Naive thymus-derived CD4-positive, alpha-beta T cell (primary cell): Measurements from ENCODE around the gene ARVCF. TPM values are rescaled to one million over a fixed set of nuclear protein-coding genes. Genes with fewer than 3 reads are reported as not detected.
"Not testable (repeated sequence)": the region's sequence is repeated elsewhere in the genome, so short reads cannot be mapped to it uniquely, and the experiment has no call there.

Experiments used
- ATAC-seq: fragments of 150-1000 bp; cut with Tn5 transposase; 2 replicates; pipeline ENCODE4 v1.10.0; 2021; ENCODE audit warnings: mild to moderate bottlenecking, moderate library complexity
- CTCF ChIA-PET: fragments of 350-600 bp; sonication (Branson Sonifier 250); formaldehyde crosslinking; loops from one replicate; lab custom pipeline; 2021; ENCODE audit warnings: antibody characterized with exemption; lab: Charles Lee
- POLR2A ChIA-PET: fragments of 350-600 bp; sonication (Branson Sonifier 250); formaldehyde crosslinking; loops from one replicate; lab custom pipeline; 2021; ENCODE audit warnings: antibody characterized with exemption, inconsistent platforms; lab: Charles Lee
- DNase-seq, 9 donors: peaks; one replicate each; pipeline versions ENCODE4 v3.0.0 to v3.0.0-alpha.2; 2020 to 2022; ENCODE audit warnings: mixed read lengths in 1 of 9
- H3K27ac ChIP-seq: one replicate; pipeline ENCODE4 v1.7.0; 2013; ENCODE audit warnings: mild to moderate bottlenecking, low read depth, low read length, moderate library complexity
- H3K27me3 ChIP-seq, 2 donors: one replicate each; pipeline ENCODE4 v1.7.0; 2013; ENCODE audit warnings: low read length in 2 of 2, mild to moderate bottlenecking in 2 of 2, moderate library complexity in 2 of 2; ENCODE audit not compliant: control insufficient read depth in 2 of 2, insufficient read depth in 2 of 2
- H3K36me3 ChIP-seq, 3 experiments: 1 replicate in 2 of 3; 2 replicates in 1 of 3; pipeline ENCODE4 v1.7.0; 2013; ENCODE audit warnings: low read length in 3 of 3, mild to moderate bottlenecking in 3 of 3, moderate library complexity in 1 of 3; ENCODE audit not compliant: insufficient read depth in 3 of 3, control insufficient read depth in 2 of 3
- H3K4me1 ChIP-seq, 2 donors: one replicate each; pipeline ENCODE4 v1.7.0; 2013; ENCODE audit warnings: low read length in 2 of 2, mild to moderate bottlenecking in 2 of 2, moderate library complexity in 1 of 2; ENCODE audit not compliant: control insufficient read depth in 2 of 2, insufficient read depth in 2 of 2
- H3K4me3 ChIP-seq: 2 replicates; pipeline ENCODE4 v1.7.0; 2013; ENCODE audit warnings: mild to moderate bottlenecking, low read length
- H3K9me3 ChIP-seq, 3 experiments: 1 replicate in 2 of 3; 2 replicates in 1 of 3; pipeline ENCODE4 v1.7.0; 2013; ENCODE audit warnings: low read length in 3 of 3; ENCODE audit not compliant: control insufficient read depth in 2 of 3
- H3K27ac Mint-ChIP-seq, 9 donors: one replicate each; pipeline ENCODE4 v1.8.0; 2020 to 2022; ENCODE audit warnings: mixed read lengths in 9 of 9, mild to moderate bottlenecking in 8 of 9, moderate library complexity in 5 of 9, inconsistent platforms in 2 of 9
- H3K27me3 Mint-ChIP-seq, 5 donors: one replicate each; pipeline ENCODE4 v1.8.0; 2021 to 2022; ENCODE audit warnings: mixed read lengths in 5 of 5, mild to moderate bottlenecking in 1 of 5
- H3K36me3 Mint-ChIP-seq, 5 donors: one replicate each; pipeline ENCODE4 v1.8.0; 2020 to 2022; ENCODE audit warnings: mixed read lengths in 5 of 5, mild to moderate bottlenecking in 3 of 5, inconsistent platforms in 1 of 5
- H3K4me1 Mint-ChIP-seq, 7 donors: one replicate each; pipeline ENCODE4 v1.8.0; 2020 to 2022; ENCODE audit warnings: mixed read lengths in 7 of 7, mild to moderate bottlenecking in 3 of 7, inconsistent platforms in 1 of 7
- H3K4me3 Mint-ChIP-seq, 10 donors: one replicate each; pipeline ENCODE4 v1.8.0; 2020 to 2022; ENCODE audit warnings: mild to moderate bottlenecking in 10 of 10, mixed read lengths in 10 of 10, moderate library complexity in 6 of 10, inconsistent platforms in 2 of 10
- H3K9me3 Mint-ChIP-seq, 11 donors: one replicate each; pipeline ENCODE4 v1.8.0; 2020 to 2022; ENCODE audit warnings: mixed read lengths in 11 of 11, mild to moderate bottlenecking in 4 of 11, inconsistent platforms in 1 of 11, moderate library complexity in 1 of 11
- intact Hi-C, 2 donors: fragments of 100-400 bp; cut with micrococcal nuclease; formaldehyde crosslinking; loops; one replicate each; pipeline ENCODE4 v1.15.1; 2023
- microRNA-seq: library from miRNA; unstranded; fragments of <30 nt; microRNA quantifications from one replicate; pipeline ENCODE4 v1.2.0, GENCODE V29; 2022; ENCODE audit warnings: borderline microRNAs expressed
- polyA plus RNA-seq, 2 donors: library from polyadenylated mRNA; unstranded; fragments of 300-500 nt; fragmentation: Illumina TruSeq; gene quantifications; one replicate each; pipeline ENCODE4 v1.2.3, GENCODE V29; 2021
- total RNA-seq, 6 experiments: library from RNA in 5 of 6; stranded (reverse) in 5 of 6; gene quantifications; 1 replicate in 5 of 6; 2 replicates in 1 of 6; pipeline ENCODE4 v1.2.3 and lab custom pipeline; 2021 to 2026

Gene ARVCF
- total and polyA plus RNA-seq, 7 experiments from 2014 or later, result 0.74 to 9.2 (median 3.0) TPM

DNA sequence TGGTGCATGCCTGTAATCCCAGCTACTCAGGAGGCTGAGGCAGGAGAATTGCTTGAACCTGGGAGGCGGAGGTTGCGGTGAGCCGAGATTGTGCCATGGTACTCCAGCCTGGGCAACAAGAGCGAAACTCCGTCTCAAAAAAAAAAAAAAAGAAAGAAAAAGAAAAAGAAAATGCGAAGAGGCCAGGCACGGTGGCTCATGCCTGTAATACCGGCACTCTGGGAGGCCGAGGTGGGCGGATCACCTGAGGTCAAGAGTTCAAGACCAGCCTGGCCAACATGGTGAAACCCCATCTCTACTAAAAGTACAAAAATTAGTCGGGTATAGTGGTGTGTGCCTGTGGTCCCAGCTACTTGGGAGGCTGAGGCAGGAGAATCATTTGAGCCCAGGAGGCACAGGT is 90.6 kb downstream of the ARVCF start:
- POLR2A ChIA-PET, H3K4me3 Mint-ChIP-seq, H3K9me3 Mint-ChIP-seq, H3K9me3 ChIP-seq, H3K27ac Mint-ChIP-seq, H3K36me3 ChIP-seq, H3K27me3 Mint-ChIP-seq, H3K4me1 ChIP-seq, H3K27me3 ChIP-seq, intact Hi-C loops, DNase-seq, H3K4me1 Mint-ChIP-seq, H3K4me3 ChIP-seq, H3K27ac ChIP-seq, ATAC-seq: not testable (repeated sequence)
- H3K36me3 Mint-ChIP-seq, result peaks cover 0 to 27% (median 4%) of the 10 kb centered on the region in 5 donors
- CTCF ChIA-PET, result interaction anchor here (1.0 kb wide), 1 partner anchor 16 kb away, joined by 3 read pairs; no protein-coding TSS in a partner anchor

DNA sequence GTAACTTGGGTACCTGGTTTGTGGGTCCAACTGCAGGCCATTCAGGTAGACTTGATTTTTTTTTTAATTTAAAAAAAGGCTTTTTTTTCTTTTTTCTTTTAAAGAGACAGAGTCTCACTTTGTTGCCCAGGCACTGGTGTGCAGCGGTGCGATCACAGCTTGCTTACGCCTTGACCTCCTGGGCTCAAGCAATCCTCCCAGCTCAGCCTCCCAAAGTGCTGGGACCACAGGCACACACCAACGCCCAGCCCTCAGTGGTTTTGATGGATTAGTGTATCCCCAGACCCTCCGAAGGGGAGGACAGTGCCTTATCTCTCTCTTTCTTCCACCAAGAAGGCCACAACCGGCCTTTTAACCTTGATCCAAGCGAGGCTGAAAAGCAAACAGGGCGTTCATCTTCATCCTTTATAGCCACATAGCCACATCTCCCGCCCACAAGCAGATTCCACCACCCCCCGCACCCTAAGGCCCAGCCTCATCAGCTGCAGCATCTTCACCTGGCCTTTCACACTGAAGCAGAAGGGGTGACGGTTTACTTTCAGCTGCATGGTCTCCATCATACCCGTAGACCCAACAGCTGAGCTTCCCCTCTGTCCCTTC is 92.6 kb downstream of the ARVCF start:
- peaks cover 0 to 11% (median 0%) of the 10 kb centered on the region in 3 experiments for H3K36me3 ChIP-seq
- no peaks in the 10 kb centered on the region for H3K4me1 ChIP-seq
- no peak overlapping the region for H3K27ac ChIP-seq
- no peak for DNase-seq
- no peak for ATAC-seq
- Mint-ChIP-seq H3K36me3 (peaks cover 0 to 18% (median 4%) of the 10 kb centered on the region in 5 donors), H3K27ac (no peak overlapping the region), H3K4me1 (peaks cover 0 to 8% (median 0%) of the 10 kb centered on the region in 7 donors), H3K27me3 (no peaks in the 10 kb centered on the region), H3K4me3 (no peak overlapping the region), H3K9me3 (no peaks in the 10 kb centered on the region)
- POLR2A ChIA-PET, result no interaction called here
- no peak overlapping the region for H3K4me3 ChIP-seq
- CTCF ChIA-PET, result interaction anchor here (0.8 kb wide), 1 partner anchor 14 kb away, joined by 4 read pairs; no protein-coding TSS in a partner anchor
- no peaks in the 10 kb centered on the region for H3K9me3 ChIP-seq
- intact Hi-C loops, result no loop called here
- no peaks in the 10 kb centered on the region for H3K27me3 ChIP-seq

DNA sequence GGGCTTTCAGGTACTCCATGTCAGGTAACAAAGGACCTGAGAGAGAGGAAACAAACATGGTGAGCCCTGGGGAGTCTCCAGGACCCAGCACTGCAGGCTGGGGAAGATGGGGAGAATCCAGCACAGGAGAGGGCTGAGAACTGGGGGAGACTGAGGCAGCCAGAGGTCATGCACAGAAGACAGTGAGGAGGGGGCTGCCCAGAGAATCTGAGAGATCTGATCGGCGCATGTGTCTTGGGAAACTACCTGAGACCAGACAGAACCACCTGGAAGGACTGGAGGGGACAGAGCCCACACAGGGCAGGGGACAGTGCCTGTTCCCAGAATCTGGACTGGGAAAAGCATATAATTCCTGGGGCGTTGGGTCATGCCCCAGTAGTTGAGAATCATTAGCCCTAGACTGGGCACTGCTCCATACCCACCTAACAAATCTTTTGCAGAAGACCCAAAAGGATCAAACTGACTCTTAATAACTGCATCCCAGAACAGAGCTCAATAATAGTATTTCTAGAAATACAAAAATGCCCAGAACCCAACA is 95.0 kb downstream of the ARVCF start:
- Mint-ChIP-seq H3K9me3 (no peaks in the 10 kb centered on the region), H3K27ac (no peak overlapping the region), H3K36me3 (peaks cover 0 to 19% (median 3%) of the 10 kb centered on the region in 5 donors), H3K27me3 (no peaks in the 10 kb centered on the region), H3K4me3 (no peak overlapping the region), H3K4me1 (peaks cover 0 to 8% (median 0%) of the 10 kb centered on the region in 7 donors)
- CTCF ChIA-PET, result no interaction called here
- intact Hi-C loops, result no loop called here
- POLR2A ChIA-PET, result no interaction called here
- H3K4me1 ChIP-seq, result no peaks in the 10 kb centered on the region
- H3K4me3 ChIP-seq, result no peak overlapping the region
- H3K27me3 ChIP-seq, result no peaks in the 10 kb centered on the region
- H3K36me3 ChIP-seq, result peaks cover 0 to 32% (median 4%) of the 10 kb centered on the region in 3 experiments
- ATAC-seq (no peak), DNase-seq (no peak)
- H3K9me3 ChIP-seq, result no peaks in the 10 kb centered on the region
- no peak overlapping the region for H3K27ac ChIP-seq

Small RNA genes within 50 kb of the gene (microRNA-seq; reads per million reads assigned to microRNA genes)
- 511 reads per million, percentile 73 among the genes with 10 or more reads in this experiment for gene MIR185
- gene MIR4761, result not detected

Other genes starting within 250 kb of the ARVCF start
- 10 to 100 TPM in 2 of 5 experiments, 1 to 10 TPM in 3; 4.2 to 14.1 (median 9.5) TPM for gene GNB1L, start 161.9 kb downstream of the ARVCF start, total RNA-seq
- 10 to 100 TPM; 12.1 to 20.8 TPM for gene GNB1L, start 161.9 kb downstream of the ARVCF start, polyA plus RNA-seq
- 10 to 100 TPM; 18.2 to 36.8 (median 24.9) TPM for gene RTL10, start 161.9 kb downstream of the ARVCF start, total RNA-seq
- gene RTL10, start 161.9 kb downstream of the ARVCF start, polyA plus RNA-seq, result 10 to 100 TPM; 14.9 to 15.1 TPM
- gene COMT, start 75.1 kb downstream of the ARVCF start, total RNA-seq, result 10 to 100 TPM; 30.0 to 80.7 (median 36.7) TPM
- gene COMT, start 75.1 kb downstream of the ARVCF start, polyA plus RNA-seq, result 100 to 1,000 TPM in 1 of 2 donors, 10 to 100 TPM in 1; 85.0 to 105 TPM
- 10 to 100 TPM; 24.7 to 39.0 (median 36.7) TPM for gene TXNRD2, start 75.0 kb downstream of the ARVCF start, total RNA-seq
- 10 to 100 TPM; 14.0 to 15.2 TPM for gene TXNRD2, start 75.0 kb downstream of the ARVCF start, polyA plus RNA-seq
- gene TANGO2, start 4.3 kb upstream of the ARVCF start, total RNA-seq, result 10 to 100 TPM; 21.3 to 43.1 (median 38.6) TPM
- 10 to 100 TPM; 20.0 to 41.3 TPM for gene TANGO2, start 4.3 kb upstream of the ARVCF start, polyA plus RNA-seq
- 10 to 100 TPM; 33.4 to 63.6 (median 41.1) TPM for gene DGCR8, start 63.4 kb upstream of the ARVCF start, total RNA-seq
- gene DGCR8, start 63.4 kb upstream of the ARVCF start, polyA plus RNA-seq, result 1 to 10 TPM; 4.1 to 6.1 TPM
- gene RANBP1, start 99.3 kb upstream of the ARVCF start, total RNA-seq, result 100 to 1,000 TPM in 1 of 5 experiments, 10 to 100 TPM in 4; 50.4 to 224 (median 74.8) TPM
- gene RANBP1, start 99.3 kb upstream of the ARVCF start, polyA plus RNA-seq, result 10 to 100 TPM; 86.1 to 90.6 TPM
- gene TRMT2A, start 100.4 kb upstream of the ARVCF start, total RNA-seq, result 100 to 1,000 TPM in 2 of 5 experiments, 10 to 100 TPM in 3; 92.0 to 134 (median 95.8) TPM
- gene TRMT2A, start 100.4 kb upstream of the ARVCF start, polyA plus RNA-seq, result 10 to 100 TPM; 30.0 to 44.5 TPM
- 10 to 100 TPM; 63.4 to 88.5 (median 79.2) TPM for gene ZDHHC8, start 115.0 kb upstream of the ARVCF start, total RNA-seq
- 1 to 10 TPM in 1 of 2 donors, under 1 TPM in 1; 0.95 to 4.3 TPM for gene ZDHHC8, start 115.0 kb upstream of the ARVCF start, polyA plus RNA-seq
- gene CCDC188, start 134.2 kb upstream of the ARVCF start, total RNA-seq, result not detected
- gene CCDC188, start 134.2 kb upstream of the ARVCF start, polyA plus RNA-seq, result not detected